HG02970 (cell line): Measurements from ENCODE around the gene THSD4.
"Not testable (repeated sequence)": the region's sequence is repeated elsewhere in the genome, so short reads cannot be mapped to it uniquely, and the experiment has no call there.

Source experiments
- ATAC-seq: cut with Tn5 transposase; IDR thresholded peaks from one replicate; pipeline ENCODE4 v1.9.1; 2021; ENCODE audit warnings: mild to moderate bottlenecking, moderate library complexity, moderate number of reproducible peaks; ENCODE audit not compliant: unreplicated experiment, low FRiP score

Gene THSD4

GRCh38 chr15:71213943-71214342 lies 98.7 kb downstream of the THSD4 start:
- ATAC-seq = not testable (repeated sequence)

- no peak for ATAC-seq
Measured at GRCh38 chr15:71215126-71215894, 100.0 kb downstream of the THSD4 start.

GRCh38 chr15:71218272-71218805 lies 103.1 kb downstream of the THSD4 start:
- no peak for ATAC-seq

GRCh38 chr15:71219101-71219500 lies 103.8 kb downstream of the THSD4 start:
- ATAC-seq = no peak

GRCh38 chr15:71219645-71220044 lies 104.4 kb downstream of the THSD4 start:
- no peak for ATAC-seq

- no peak for ATAC-seq
Measured at GRCh38 chr15:71220828-71221227, 105.6 kb downstream of the THSD4 start.

GRCh38 chr15:71221417-71221816 lies 106.1 kb downstream of the THSD4 start:
- ATAC-seq = no peak

GRCh38 chr15:71223516-71223915 lies 108.2 kb downstream of the THSD4 start:
- ATAC-seq = no peak

GRCh38 chr15:71224024-71224423 lies 108.8 kb downstream of the THSD4 start:
- no peak for ATAC-seq

GRCh38 chr15:71225851-71226250 lies 110.6 kb downstream of the THSD4 start:
- no peak for ATAC-seq

GRCh38 chr15:71226536-71227455 lies 111.5 kb downstream of the THSD4 start:
- no peak for ATAC-seq

GRCh38 chr15:71228403-71228802 lies 113.1 kb downstream of the THSD4 start:
- no peak for ATAC-seq

GRCh38 chr15:71230303-71230702 lies 115.0 kb downstream of the THSD4 start:
- ATAC-seq = no peak

GRCh38 chr15:71231758-71232157 lies 116.5 kb downstream of the THSD4 start:
- ATAC-seq = no peak

- no peak for ATAC-seq
Measured at GRCh38 chr15:71232411-71232810, 117.1 kb downstream of the THSD4 start.

- no peak for ATAC-seq
Measured at GRCh38 chr15:71237456-71238188, 122.4 kb downstream of the THSD4 start.

- no peak for ATAC-seq
Measured at GRCh38 chr15:71238926-71239325, 123.7 kb downstream of the THSD4 start.

- no peak for ATAC-seq
Measured at GRCh38 chr15:71239592-71240364, 124.5 kb downstream of the THSD4 start.

- ATAC-seq = no peak
Measured at GRCh38 chr15:71242292-71242691, 127.0 kb downstream of the THSD4 start.

GRCh38 chr15:71244250-71244649 lies 129.0 kb downstream of the THSD4 start:
- ATAC-seq = no peak
